ENCODE data around the gene CRTAP. TPM values are rescaled to one million over a fixed set of nuclear protein-coding genes. Genes with fewer than 3 reads are reported as not detected.
"Not testable (repeated sequence)": the region's sequence is repeated elsewhere in the genome, so short reads cannot be mapped to it uniquely, and the experiment has no call there.

The CRTAP gene
- total and polyA plus RNA-seq, 8 donors: 228 to 248 (median 239) TPM

GRCh38 chr3:33179132-33179531, 65.3 kb downstream of the CRTAP start:
- ATAC-seq: no peak
- Histone ChIP-seq H3K4me3 (no peak overlapping the region), H3K27ac (no peak overlapping the region), H3K27me3 (no peaks in the 10 kb centered on the region), H3K9me3 (peaks cover 0 to 9% of the 10 kb centered on the region in 2 donors), H3K36me3 (no peaks in the 10 kb centered on the region), H3K4me1 (no peaks in the 10 kb centered on the region)
- TF ChIP-seq, protein P1, sequence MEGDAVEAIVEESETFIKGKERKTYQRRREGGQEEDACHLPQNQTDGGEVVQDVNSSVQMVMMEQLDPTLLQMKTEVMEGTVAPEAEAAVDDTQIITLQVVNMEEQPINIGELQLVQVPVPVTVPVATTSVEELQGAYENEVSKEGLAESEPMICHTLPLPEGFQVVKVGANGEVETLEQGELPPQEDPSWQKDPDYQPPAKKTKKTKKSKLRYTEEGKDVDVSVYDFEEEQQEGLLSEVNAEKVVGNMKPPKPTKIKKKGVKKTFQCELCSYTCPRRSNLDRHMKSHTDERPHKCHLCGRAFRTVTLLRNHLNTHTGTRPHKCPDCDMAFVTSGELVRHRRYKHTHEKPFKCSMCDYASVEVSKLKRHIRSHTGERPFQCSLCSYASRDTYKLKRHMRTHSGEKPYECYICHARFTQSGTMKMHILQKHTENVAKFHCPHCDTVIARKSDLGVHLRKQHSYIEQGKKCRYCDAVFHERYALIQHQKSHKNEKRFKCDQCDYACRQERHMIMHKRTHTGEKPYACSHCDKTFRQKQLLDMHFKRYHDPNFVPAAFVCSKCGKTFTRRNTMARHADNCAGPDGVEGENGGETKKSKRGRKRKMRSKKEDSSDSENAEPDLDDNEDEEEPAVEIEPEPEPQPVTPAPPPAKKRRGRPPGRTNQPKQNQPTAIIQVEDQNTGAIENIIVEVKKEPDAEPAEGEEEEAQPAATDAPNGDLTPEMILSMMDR (IDR thresholded peaks at IDR 0.05): no peak
- DNase-seq: no peak
- intact Hi-C loops (cut with DNase I): no loop called here

DNA sequence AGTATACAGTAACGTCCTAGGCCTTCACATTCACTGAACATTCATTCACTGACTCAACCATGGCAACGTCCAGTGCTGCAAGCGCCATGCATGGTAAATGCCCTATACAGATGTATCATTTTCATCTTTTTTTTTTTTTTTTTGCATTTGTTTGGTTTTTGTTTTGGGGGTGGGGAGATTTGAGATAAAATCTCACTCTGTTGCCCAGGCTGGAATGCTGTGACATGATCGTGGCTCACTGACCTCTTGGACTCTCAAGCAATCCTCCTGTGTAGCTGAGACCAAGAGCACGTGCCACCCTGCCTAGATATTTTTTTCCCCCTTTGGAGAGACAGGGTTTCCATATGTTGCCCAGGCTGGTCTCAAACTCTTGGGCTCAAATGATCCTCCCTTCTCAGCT, 67.4 kb downstream of the CRTAP start:
- no peak for ATAC-seq
- H3K4me1 ChIP-seq: no peaks in the 10 kb centered on the region
- no peak for DNase-seq
- intact Hi-C loops (cut with DNase I): no loop called here
- no peaks in the 10 kb centered on the region for H3K27me3 ChIP-seq
- peaks cover 0 to 9% of the 10 kb centered on the region in 2 donors for H3K9me3 ChIP-seq
- H3K4me3 ChIP-seq: no peak overlapping the region
- no peaks in the 10 kb centered on the region for H3K36me3 ChIP-seq
- TF ChIP-seq, protein P1 (IDR thresholded peaks at IDR 0.05): no peak
- H3K27ac ChIP-seq: no peak overlapping the region

GRCh38 chr3:33181641-33182040, 67.8 kb downstream of the CRTAP start:
- H3K27me3 ChIP-seq; H3K27ac ChIP-seq; H3K36me3 ChIP-seq; ATAC-seq; H3K4me1 ChIP-seq; intact Hi-C loops (cut with DNase I); H3K4me3 ChIP-seq; DNase-seq; H3K9me3 ChIP-seq: not testable (repeated sequence)

DNA sequence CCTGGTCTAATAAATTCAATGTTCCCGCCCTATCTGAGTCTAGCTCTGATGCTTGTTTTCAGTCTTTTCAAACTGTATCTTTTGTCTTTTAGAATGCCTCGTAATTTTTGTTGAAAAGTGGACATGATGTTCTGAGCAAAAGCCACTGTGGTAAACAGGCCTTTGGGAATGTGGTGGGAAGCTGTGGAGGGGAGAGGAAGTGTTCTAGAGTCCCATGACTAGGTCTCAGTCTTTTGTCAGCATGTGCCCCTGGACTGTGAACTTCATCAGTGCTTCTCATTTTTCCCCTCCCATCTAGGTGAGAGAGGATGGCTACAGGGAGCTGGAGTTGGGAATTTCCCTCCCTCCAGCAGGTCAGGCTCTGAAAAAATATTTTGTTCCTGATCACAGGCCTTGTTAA, 71.0 kb downstream of the CRTAP start:
- Histone ChIP-seq H3K4me1 (no peaks in the 10 kb centered on the region), H3K27me3 (no peaks in the 10 kb centered on the region), H3K4me3 (no peak overlapping the region), H3K36me3 (no peaks in the 10 kb centered on the region), H3K9me3 (no peaks in the 10 kb centered on the region), H3K27ac (no peak overlapping the region)
- TF ChIP-seq, protein P1 (IDR thresholded peaks at IDR 0.05): no peak
- intact Hi-C loops (cut with DNase I): no loop called here
- DNase-seq (no peak), ATAC-seq (no peak)

DNA sequence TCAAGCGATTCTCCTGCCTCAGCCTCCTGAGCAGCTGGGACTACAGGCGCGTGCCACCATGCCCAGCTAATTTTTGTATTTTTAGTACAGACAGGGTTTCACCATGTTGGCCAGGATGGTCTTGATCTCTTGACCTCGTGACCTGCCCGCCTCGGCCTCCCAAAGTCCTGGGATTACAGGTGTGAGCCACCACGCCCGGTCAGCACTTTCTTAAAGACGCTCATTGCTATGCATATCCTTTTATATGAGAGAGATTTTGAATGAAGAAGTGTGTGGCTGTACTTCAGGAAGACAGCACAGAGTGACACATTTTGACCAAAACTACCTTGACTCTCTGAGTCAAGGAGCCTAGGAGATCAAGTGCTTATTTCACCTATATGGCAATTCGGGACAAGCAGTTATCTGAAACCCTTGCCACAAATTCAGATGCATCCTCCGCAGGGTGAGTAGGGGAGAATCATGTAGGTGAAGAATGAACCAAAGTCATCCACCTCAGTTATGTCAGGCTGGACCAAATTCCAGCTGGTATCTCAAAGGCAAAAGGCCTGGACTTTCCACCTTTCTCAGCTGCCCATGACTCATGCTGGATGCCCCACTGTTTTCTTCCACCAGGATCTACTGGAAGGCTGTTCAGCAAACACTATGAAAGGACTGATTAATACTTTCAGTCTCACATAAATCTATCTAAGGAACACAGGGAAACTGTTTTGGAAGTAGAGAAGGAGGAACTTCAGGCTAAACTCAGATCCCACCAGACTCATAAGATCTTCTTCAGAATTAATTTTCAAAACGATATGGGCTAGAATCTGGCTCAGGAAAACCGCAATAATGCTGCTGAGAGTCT, 72.9 kb downstream of the CRTAP start:
- no peaks in the 10 kb centered on the region for H3K27me3 ChIP-seq
- intact Hi-C loops (cut with DNase I): no loop called here
- H3K36me3 ChIP-seq: no peaks in the 10 kb centered on the region
- ATAC-seq (no peak), DNase-seq (no peak)
- H3K27ac ChIP-seq: no peak overlapping the region
- no peaks in the 10 kb centered on the region for H3K9me3 ChIP-seq
- TF ChIP-seq, protein P1 (IDR thresholded peaks at IDR 0.05): no peak
- H3K4me3 ChIP-seq: no peak overlapping the region
- no peaks in the 10 kb centered on the region for H3K4me1 ChIP-seq

GRCh38 chr3:33187368-33187634, 73.5 kb downstream of the CRTAP start:
- TF ChIP-seq, protein P1 (IDR thresholded peaks at IDR 0.05): no peak
- intact Hi-C loops (cut with DNase I): no loop called here
- H3K36me3 ChIP-seq: no peaks in the 10 kb centered on the region
- ATAC-seq (no peak), DNase-seq (no peak)
- no peaks in the 10 kb centered on the region for H3K4me1 ChIP-seq
- H3K9me3 ChIP-seq: no peaks in the 10 kb centered on the region
- H3K27ac ChIP-seq: no peak overlapping the region
- H3K4me3 ChIP-seq: no peak overlapping the region
- H3K27me3 ChIP-seq: no peaks in the 10 kb centered on the region
